ENCODE measurements around the gene JUNB.

GRCh38 chr19:12773571-12773970 lies 17.7 kb upstream of the JUNB start:
- TF ChIP-seq, protein P1, sequence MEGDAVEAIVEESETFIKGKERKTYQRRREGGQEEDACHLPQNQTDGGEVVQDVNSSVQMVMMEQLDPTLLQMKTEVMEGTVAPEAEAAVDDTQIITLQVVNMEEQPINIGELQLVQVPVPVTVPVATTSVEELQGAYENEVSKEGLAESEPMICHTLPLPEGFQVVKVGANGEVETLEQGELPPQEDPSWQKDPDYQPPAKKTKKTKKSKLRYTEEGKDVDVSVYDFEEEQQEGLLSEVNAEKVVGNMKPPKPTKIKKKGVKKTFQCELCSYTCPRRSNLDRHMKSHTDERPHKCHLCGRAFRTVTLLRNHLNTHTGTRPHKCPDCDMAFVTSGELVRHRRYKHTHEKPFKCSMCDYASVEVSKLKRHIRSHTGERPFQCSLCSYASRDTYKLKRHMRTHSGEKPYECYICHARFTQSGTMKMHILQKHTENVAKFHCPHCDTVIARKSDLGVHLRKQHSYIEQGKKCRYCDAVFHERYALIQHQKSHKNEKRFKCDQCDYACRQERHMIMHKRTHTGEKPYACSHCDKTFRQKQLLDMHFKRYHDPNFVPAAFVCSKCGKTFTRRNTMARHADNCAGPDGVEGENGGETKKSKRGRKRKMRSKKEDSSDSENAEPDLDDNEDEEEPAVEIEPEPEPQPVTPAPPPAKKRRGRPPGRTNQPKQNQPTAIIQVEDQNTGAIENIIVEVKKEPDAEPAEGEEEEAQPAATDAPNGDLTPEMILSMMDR (IDR thresholded peaks at IDR 0.05): peak; percentile 51
- TF ChIP-seq YY1 (IDR thresholded peaks at IDR 0.05; ENCODE audit: low read depth) (no peak), POLR2AphosphoS5 (IDR thresholded peaks at IDR 0.05; ENCODE audit: low read depth, low read length) (no peak)

Measured in SK-N-SH (cell line).